SU-DHL-6 (cell line): ENCODE results near the gene SDCBP2.

Source experiments
- H2AFZ ChIP-seq: fragments of 200-600 bp; sonication (generic); 2 replicates; pipeline ENCODE4 v1.6.1; 2014; ENCODE audit warnings: low read depth, mild to moderate bottlenecking, moderate library complexity, mixed read lengths, antibody characterized with exemption, low read length; ENCODE audit not compliant: severe bottlenecking
- H3F3A ChIP-seq: fragments of 200-600 bp; shearing (Covaris generic); 2 replicates; pipeline ENCODE4 v1.6.0; 2016; ENCODE audit warnings: antibody characterized with exemption, mild to moderate bottlenecking; ENCODE audit not compliant: insufficient read depth
- H3K27ac ChIP-seq: fragments of 200-600 bp; sonication (generic); 2 replicates; pipeline ENCODE4 v1.5.1; 2016; ENCODE audit warnings: low read depth, mild to moderate bottlenecking, low read length, moderate library complexity, mixed read lengths
- H3K27me3 ChIP-seq: fragments of 200-600 bp; sonication (generic), shearing (Covaris generic); 2 replicates; pipeline ENCODE4 v1.6.0; 2014; ENCODE audit warnings: mild to moderate bottlenecking, low read length
- H3K36me3 ChIP-seq: fragments of 200-600 bp; sonication (generic); 2 replicates; pipeline ENCODE4 v1.6.1; 2014; ENCODE audit warnings: mild to moderate bottlenecking, low read length, mixed read lengths
- H3K4me2 ChIP-seq: fragments of 300-600, 200-600 bp; shearing (Covaris generic), sonication (generic); 2 replicates; pipeline ENCODE4 v1.6.0; 2014; ENCODE audit warnings: low read length, low read depth, mild to moderate bottlenecking; ENCODE audit not compliant: poor library complexity, severe bottlenecking
- H3K4me3 ChIP-seq: fragments of 200-600 bp; sonication (generic); 2 replicates; pipeline ENCODE4 v1.5.1; 2014; ENCODE audit warnings: antibody characterized with exemption, low read length, mild to moderate bottlenecking, mixed read lengths; ENCODE audit not compliant: insufficient read depth, poor library complexity, severe bottlenecking
- H3K79me2 ChIP-seq: fragments of 200-600 bp; sonication (generic); 2 replicates; pipeline ENCODE4 v1.6.1; 2014; ENCODE audit warnings: mild to moderate bottlenecking, low read length, moderate library complexity; ENCODE audit not compliant: insufficient read depth
- H3K9ac ChIP-seq: fragments of 200-600 bp; sonication (generic); 2 replicates; pipeline ENCODE4 v1.7.0; 2014; ENCODE audit warnings: mild to moderate bottlenecking, low read length
- H3K9me2 ChIP-seq: fragments of 200-600 bp; sonication (generic); replicated peaks from 2 replicates; pipeline ENCODE4 v1.6.1; 2014; ENCODE audit warnings: low read length; ENCODE audit not compliant: insufficient read depth
- H3K9me3 ChIP-seq: fragments of 200-600 bp; sonication (generic); 2 replicates; pipeline ENCODE4 v1.6.1; 2014; ENCODE audit warnings: low read length, mixed read lengths; ENCODE audit not compliant: insufficient read depth
- H4K20me1 ChIP-seq: fragments of 200-600 bp; sonication (generic); 2 replicates; pipeline ENCODE4 v1.6.1; 2014; ENCODE audit warnings: low read depth, mild to moderate bottlenecking, antibody characterized with exemption, low read length, moderate library complexity, mixed read lengths
- EZH2phosphoT487 ChIP-seq: fragments of 200-600 bp; sonication (generic), shearing (Covaris generic); conservative IDR thresholded peaks from 2 replicates; pipeline ENCODE4 v1.6.1; 2018; ENCODE audit warnings: mild to moderate bottlenecking, antibody characterized with exemption, low read length, moderate library complexity, mixed read lengths
- TF ChIP-seq, protein P1 (sequence below): fragments of 200-600 bp; sonication (generic); IDR thresholded peaks from one replicate; pipeline ENCODE4 v1.5.1; 2017; ENCODE audit warnings: antibody characterized with exemption, mild to moderate bottlenecking, low read length, moderate library complexity; ENCODE audit not compliant: insufficient read depth, poor library complexity, severe bottlenecking

Gene SDCBP2

GRCh38 chr20:1337441-1337840 lies 8.5 kb upstream of the SDCBP2 start:
- Histone ChIP-seq H3K27ac (no peak overlapping the region), H3K9me3 (no peaks in the 10 kb centered on the region), H2AFZ (no peak overlapping the region), H3K27me3 (no peaks in the 10 kb centered on the region), H3K4me2 (no peak overlapping the region), H4K20me1 (no peaks in the 10 kb centered on the region), H3F3A (no peaks in the 10 kb centered on the region), H3K36me3 (no peaks in the 10 kb centered on the region), H3K4me3 (no peak overlapping the region), H3K79me2 (peaks cover 3% of the 10 kb centered on the region; the same call in 1 of the 2 replicates), H3K9me2 (no peaks in the 10 kb centered on the region), H3K9ac (no peak overlapping the region)
- TF ChIP-seq EZH2phosphoT487, result no peak
- TF ChIP-seq, protein P1, sequence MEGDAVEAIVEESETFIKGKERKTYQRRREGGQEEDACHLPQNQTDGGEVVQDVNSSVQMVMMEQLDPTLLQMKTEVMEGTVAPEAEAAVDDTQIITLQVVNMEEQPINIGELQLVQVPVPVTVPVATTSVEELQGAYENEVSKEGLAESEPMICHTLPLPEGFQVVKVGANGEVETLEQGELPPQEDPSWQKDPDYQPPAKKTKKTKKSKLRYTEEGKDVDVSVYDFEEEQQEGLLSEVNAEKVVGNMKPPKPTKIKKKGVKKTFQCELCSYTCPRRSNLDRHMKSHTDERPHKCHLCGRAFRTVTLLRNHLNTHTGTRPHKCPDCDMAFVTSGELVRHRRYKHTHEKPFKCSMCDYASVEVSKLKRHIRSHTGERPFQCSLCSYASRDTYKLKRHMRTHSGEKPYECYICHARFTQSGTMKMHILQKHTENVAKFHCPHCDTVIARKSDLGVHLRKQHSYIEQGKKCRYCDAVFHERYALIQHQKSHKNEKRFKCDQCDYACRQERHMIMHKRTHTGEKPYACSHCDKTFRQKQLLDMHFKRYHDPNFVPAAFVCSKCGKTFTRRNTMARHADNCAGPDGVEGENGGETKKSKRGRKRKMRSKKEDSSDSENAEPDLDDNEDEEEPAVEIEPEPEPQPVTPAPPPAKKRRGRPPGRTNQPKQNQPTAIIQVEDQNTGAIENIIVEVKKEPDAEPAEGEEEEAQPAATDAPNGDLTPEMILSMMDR, result no peak

GRCh38 chr20:1336699-1337367 lies 7.9 kb upstream of the SDCBP2 start:
- no peaks in the 10 kb centered on the region for H3K36me3 ChIP-seq

GRCh38 chr20:1335961-1336698 lies 7.2 kb upstream of the SDCBP2 start:
- H3F3A ChIP-seq, result no peaks in the 10 kb centered on the region
- no peaks in the 10 kb centered on the region for H3K27me3 ChIP-seq
- H3K9me3 ChIP-seq, result no peaks in the 10 kb centered on the region
- H3K4me2 ChIP-seq, result no peak overlapping the region
- H3K79me2 ChIP-seq, result peaks cover 10% of the 10 kb centered on the region
- H3K4me3 ChIP-seq, result no peak overlapping the region
- no peaks in the 10 kb centered on the region for H3K36me3 ChIP-seq
- TF ChIP-seq, protein P1, result no peak
- TF ChIP-seq EZH2phosphoT487, result no peak
- no peak overlapping the region for H3K9ac ChIP-seq
- H3K9me2 ChIP-seq, result no peaks in the 10 kb centered on the region
- H2AFZ ChIP-seq, result no peak overlapping the region
- H4K20me1 ChIP-seq, result no peaks in the 10 kb centered on the region
- H3K27ac ChIP-seq, result no peak overlapping the region

More at GRCh38 chr20:1336699-1337367, 7.9 kb upstream of the SDCBP2 start:
- H3F3A ChIP-seq, result no peaks in the 10 kb centered on the region
- H3K27ac ChIP-seq, result no peak overlapping the region
- no peaks in the 10 kb centered on the region for H3K9me2 ChIP-seq
- TF ChIP-seq, protein P1, result no peak
- TF ChIP-seq EZH2phosphoT487, result no peak
- no peaks in the 10 kb centered on the region for H3K9me3 ChIP-seq
- no peak overlapping the region for H3K4me3 ChIP-seq
- H4K20me1 ChIP-seq, result no peaks in the 10 kb centered on the region
- H2AFZ ChIP-seq, result no peak overlapping the region
- H3K4me2 ChIP-seq, result no peak overlapping the region
- H3K27me3 ChIP-seq, result no peaks in the 10 kb centered on the region
- H3K79me2 ChIP-seq, result peaks cover 6% of the 10 kb centered on the region
- H3K9ac ChIP-seq, result no peak overlapping the region
